Measurements from ENCODE around the gene ACSF3.
"Not testable (repeated sequence)": the region's sequence is repeated elsewhere in the genome, so short reads cannot be mapped to it uniquely, and the experiment has no call there.

The ACSF3 gene

DNA sequence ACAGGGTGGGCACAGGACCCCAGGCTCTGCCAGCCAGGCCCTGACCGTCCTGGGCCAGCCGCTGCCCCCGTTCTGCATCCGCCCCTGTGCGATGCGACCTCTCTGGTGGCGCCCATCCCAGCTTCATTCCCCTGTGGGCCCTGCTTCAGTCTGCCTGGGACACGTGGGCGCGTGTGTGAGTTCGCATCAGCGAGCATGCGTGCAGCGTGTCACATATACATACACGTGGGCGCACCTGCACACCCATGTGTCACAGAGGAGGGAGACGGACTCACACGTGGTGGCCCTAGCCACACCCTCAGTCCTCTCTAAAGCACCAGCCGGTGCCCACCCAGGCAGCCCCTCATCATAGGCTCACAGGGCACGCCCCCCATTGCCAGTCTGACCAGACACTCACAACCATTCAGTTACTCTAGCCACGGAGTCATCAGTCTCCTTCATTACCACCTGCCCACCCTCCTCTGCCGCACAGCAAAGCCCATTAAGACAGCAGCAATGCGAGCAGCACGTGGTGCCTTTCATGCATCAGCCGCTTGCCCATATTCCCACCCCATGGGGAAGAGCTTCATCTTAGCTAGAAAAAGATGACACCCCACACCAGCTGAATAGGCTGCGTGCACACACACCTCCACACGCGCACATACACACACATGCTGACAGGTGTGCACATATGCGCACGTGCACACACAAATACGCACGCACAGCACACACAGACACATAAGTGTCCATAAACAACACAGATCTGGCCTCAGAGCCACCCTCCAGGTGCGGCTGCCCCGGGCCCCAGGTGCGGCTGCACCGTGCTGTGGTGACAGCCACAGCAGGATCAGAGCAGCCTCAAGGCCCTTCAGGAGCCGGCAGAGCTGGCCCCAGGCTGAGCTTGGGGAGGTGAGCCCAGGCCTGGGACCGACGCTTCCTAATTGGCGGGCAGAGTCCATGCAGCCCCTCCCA, 68.4 kb downstream of the ACSF3 start:
- DNase-seq (ENCODE audit: low spot score): no peak

DNA sequence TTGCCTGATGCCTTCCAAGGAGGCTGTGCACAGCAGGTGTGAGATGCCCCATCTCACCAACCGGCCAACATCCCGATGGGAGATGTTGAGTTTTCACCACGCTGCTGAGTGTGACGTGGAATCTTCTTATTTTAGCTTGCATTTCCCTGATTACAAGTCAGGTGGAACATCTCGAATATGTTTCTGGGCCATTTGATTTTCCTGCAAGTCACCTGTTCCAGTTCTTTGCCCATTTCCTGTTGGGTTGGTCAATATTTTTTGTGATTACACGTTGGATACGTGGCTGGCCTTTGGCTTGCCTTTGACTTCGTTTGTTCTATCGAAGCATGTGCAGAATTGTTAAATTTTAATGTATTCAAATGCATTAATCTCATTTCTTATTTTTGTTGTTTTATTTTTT, 69.6 kb downstream of the ACSF3 start:
- DNase-seq (ENCODE audit: low spot score): no peak

- no peak for DNase-seq (ENCODE audit: low spot score)
Observed at GRCh38 chr16:89164436-89164835, 70.8 kb downstream of the ACSF3 start.

- DNase-seq (ENCODE audit: low spot score): no peak
Observed at GRCh38 chr16:89164847-89165680, 71.4 kb downstream of the ACSF3 start.

DNA sequence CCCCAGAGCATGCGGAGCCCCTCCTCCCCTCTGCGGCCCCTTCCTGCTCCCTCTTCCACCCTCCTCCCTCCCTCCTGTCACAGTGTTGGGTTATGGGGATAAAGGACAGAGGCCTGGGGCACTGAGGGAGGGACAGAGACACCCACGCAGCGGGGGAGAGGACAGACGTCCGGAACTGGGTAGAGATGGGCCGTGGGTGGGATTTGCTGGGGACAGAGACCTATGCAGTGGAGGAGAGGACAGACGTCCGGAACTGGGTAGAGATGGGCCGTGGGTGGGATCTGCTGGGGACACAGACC, 72.0 kb downstream of the ACSF3 start:
- DNase-seq (ENCODE audit: low spot score): not testable (repeated sequence)

DNA sequence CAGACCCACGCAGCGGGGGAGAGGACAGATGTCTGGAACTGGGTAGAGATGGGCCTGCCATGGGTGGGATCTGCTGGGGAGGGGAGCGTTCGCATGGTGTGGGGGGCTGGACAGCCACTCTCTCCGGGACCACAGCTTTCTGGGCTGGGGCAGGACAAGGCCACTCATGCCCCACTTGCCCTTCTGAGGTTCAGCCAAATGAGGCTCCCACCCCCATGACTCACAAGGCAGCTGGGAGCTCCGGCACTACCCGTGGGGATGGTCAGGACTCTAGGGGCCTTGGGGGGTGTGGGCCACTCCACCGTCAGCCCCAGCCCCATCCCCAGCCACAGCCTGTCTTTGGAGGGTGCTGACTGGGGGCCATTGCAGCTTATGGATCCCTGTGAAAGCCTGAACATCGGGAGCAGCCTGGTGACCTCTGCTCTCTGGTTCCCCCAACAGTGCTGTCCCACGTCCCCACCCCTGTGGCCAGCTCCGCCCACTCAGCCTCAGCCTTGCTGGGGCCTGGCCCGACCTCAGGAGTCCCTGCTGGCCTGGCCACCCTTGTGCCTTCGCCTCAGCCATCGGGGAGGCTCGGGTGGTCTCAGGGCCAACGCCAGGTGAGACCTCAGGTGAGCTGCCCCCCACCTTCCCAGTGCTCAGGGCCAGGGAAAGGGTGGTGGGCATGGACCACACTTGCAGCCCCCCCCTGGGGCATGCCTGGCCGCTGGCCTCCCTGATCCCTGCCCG, 73.2 kb downstream of the ACSF3 start:
- no peak for DNase-seq (ENCODE audit: low spot score)

DNA sequence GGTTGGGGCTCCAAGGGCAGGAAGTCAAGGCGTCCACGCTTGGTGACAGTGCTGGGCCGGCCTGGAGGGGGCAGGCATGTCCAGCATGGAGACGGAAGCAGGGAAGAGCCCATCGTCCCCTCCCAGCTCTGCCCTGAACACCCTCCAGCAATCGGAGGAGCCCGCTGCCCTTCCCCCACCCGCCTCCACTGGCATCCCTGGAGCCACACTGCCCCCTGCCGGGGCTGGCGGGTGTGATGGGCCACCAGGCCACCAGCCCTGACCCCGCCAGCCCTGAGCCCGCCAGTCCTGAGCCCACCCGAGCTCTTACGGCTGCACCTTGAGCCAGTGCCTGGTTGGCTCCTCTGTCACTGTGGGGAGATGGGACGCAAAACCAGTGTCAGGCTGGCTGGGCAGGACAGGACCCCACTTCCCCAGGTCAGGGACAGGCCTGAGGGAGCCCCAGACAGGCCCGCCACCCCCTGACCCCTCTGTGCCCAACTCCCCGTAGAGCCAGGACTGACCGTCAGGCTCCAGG, 73.8 kb downstream of the ACSF3 start:
- peak; percentile 79 for DNase-seq (ENCODE audit: low spot score)

DNA sequence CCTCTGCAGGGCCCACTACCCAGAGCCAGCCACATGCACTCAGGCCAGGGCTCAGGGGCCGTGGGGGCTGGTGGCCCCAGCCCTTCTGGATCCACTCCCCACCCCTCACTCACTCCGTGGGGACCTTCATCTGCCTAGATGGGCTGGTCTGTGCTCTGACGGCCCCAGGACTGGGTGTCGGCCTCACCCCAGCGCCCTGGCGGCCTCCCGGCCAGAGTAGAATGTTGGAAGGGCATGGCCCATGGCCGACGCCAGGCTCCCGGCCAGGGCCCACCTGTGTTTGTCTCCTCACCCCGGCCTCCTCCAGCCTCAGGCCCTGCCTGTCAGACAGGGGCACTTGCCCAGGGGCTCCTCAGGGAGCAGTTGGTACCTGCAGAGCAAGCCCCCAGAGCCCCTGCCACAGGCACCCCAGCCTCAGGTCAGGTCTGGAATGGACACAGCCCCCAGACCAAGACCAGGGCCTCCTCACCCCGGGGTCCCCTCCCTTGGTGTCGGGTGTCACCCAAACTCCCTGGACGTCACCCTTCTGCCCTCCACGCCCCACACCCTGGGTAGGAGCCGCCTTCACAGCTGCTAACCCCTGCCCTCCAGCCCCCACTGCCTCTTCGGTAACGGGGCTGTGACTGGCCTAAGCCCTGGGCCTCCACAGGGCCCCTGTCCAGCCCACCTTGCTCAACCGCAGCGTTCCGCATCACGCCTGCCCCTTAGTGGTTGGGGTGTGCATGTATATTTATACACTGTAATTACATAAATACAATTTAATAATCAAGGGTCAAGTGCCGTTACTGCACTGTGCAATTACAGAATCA, 74.9 kb downstream of the ACSF3 start:
- no peak for DNase-seq (ENCODE audit: low spot score)

- no peak for DNase-seq (ENCODE audit: low spot score)
Observed at GRCh38 chr16:89169778-89170177, 76.1 kb downstream of the ACSF3 start.

GRCh38 chr16:89170346-89171215, 76.9 kb downstream of the ACSF3 start:
- DNase-seq (ENCODE audit: low spot score): peak; percentile 12

GRCh38 chr16:89171216-89172170, 77.8 kb downstream of the ACSF3 start, which contains the start of gene CDH15:
CDH15 (plus strand) TSS chr16:89171748; CDS start chr16:89171832, 84 bp downstream.
- peak; percentile 90 for DNase-seq (ENCODE audit: low spot score)

GRCh38 chr16:89172171-89172527, 78.5 kb downstream of the ACSF3 start:
- no peak for DNase-seq (ENCODE audit: low spot score)

GRCh38 chr16:89172528-89173173, 79.0 kb downstream of the ACSF3 start:
- no peak for DNase-seq (ENCODE audit: low spot score)

- DNase-seq (ENCODE audit: low spot score): no peak
Observed at GRCh38 chr16:89173174-89173921, 79.7 kb downstream of the ACSF3 start.

GRCh38 chr16:89174055-89174827, 80.6 kb downstream of the ACSF3 start:
- DNase-seq (ENCODE audit: low spot score): no peak

GRCh38 chr16:89174877-89175276, 81.2 kb downstream of the ACSF3 start:
- no peak for DNase-seq (ENCODE audit: low spot score)
